HUES48 (cell line): ENCODE results near the gene OR2M3.
"Not testable (repeated sequence)": the region's sequence is repeated elsewhere in the genome, so short reads cannot be mapped to it uniquely, and the experiment has no call there.

Experiments
- H3K27ac ChIP-seq: one replicate; pipeline ENCODE4 v1.7.0; 2013; ENCODE audit warnings: low read depth, low read length, inconsistent platforms
- H3K27me3 ChIP-seq: 2 replicates; pipeline ENCODE4 v1.6.1; 2013; ENCODE audit warnings: mild to moderate bottlenecking, low read length; ENCODE audit not compliant: control insufficient read depth, insufficient read depth
- H3K36me3 ChIP-seq: 2 replicates; pipeline ENCODE4 v1.6.1; 2013; ENCODE audit warnings: low read length; ENCODE audit not compliant: control insufficient read depth, insufficient read depth
- H3K4me1 ChIP-seq: 2 replicates; pipeline ENCODE4 v1.6.1; 2013; ENCODE audit warnings: mild to moderate bottlenecking, low read length; ENCODE audit not compliant: control insufficient read depth, insufficient read depth
- H3K4me3 ChIP-seq: 2 replicates; pipeline ENCODE4 v1.5.1; 2013; ENCODE audit warnings: mild to moderate bottlenecking, low read depth, low read length
- H3K9ac ChIP-seq: 2 replicates; pipeline ENCODE4 v1.6.1; 2013; ENCODE audit warnings: mild to moderate bottlenecking, low read depth, low read length, moderate library complexity
- H3K9me3 ChIP-seq: 2 replicates; pipeline ENCODE4 v1.6.1; 2013; ENCODE audit warnings: low read length; ENCODE audit not compliant: control insufficient read depth, insufficient read depth

Gene OR2M3

DNA sequence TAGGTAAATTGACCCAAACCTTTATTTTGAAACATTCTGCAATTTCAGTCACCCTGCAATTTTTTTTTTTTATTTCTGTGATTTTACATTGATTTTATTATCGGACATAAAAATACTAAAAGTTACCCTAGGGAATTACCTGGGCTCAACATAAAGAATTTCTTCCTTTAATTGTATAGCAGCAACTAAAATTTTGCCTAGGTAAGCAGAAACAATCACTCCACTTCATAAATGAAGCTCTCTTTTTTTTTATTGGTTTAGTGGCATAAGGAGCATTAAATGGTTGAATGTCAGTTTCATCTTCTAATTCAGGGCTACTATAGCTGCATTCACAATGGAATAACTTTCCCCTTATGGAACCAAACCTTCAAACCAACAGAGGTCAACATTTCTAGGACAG lies 18.8 kb downstream of the OR2M3 start:
- peaks cover 70% of the 10 kb centered on the region for H3K9me3 ChIP-seq

DNA sequence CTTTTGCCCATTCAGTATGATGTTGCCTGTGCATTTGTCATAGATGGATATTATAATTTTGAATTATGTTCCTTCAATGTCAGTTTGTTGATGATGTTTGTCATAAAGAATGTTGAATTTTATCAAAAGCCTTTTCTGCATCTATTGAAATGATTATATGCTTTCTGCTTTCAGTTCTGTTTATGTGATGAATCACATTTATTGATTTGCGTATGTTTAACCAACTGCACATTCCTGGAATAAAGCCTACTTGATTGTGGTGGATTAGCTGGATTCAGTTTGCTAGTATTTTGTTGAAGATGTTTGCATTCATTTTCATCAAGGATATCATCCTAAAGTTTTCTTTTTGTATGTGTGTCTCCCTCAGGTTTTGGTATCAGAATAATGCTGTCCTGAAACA lies 28.5 kb downstream of the OR2M3 start:
- Histone ChIP-seq H3K36me3 (no peaks in the 10 kb centered on the region), H3K27me3 (no peaks in the 10 kb centered on the region), H3K4me1 (no peaks in the 10 kb centered on the region), H3K9ac (no peak overlapping the region), H3K9me3 (peaks cover 88% of the 10 kb centered on the region), H3K4me3 (no peak overlapping the region; the same call in 1 of the 2 replicates), H3K27ac (no peak overlapping the region)

More for the DNA sequence above, 18.8 kb downstream of the OR2M3 start:
- Histone ChIP-seq H3K4me3 (no peak overlapping the region), H3K9ac (no peak overlapping the region), H3K27me3 (no peaks in the 10 kb centered on the region), H3K4me1 (no peaks in the 10 kb centered on the region), H3K27ac (no peak overlapping the region), H3K36me3 (no peaks in the 10 kb centered on the region)

DNA sequence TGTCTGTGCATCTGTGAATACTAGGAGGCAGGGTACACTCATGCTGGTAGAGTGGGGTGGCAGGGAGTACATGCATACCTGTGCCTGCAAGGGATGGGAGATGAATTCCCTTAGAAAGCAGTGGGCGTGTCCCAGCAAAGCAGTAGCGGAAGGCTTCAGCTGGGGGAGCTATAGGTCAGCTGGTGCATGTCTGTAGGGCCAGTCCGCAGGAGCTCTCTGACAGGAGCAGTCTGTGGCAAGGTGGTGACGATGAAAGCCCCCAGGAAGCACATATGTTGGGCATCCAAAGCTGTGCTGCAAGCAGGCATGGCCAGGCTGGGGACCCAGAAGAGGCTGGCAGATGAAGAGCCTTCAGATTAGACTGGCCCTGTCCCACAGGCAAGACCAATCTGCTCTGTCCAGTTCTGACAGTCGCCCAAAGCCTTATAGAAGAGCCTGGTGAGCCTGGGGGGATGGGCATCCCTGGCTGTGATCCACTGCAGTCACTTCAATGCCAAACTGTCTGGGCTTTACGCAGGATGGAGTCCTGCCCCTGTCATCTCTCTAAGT lies 32.4 kb downstream of the OR2M3 start:
- Histone ChIP-seq H3K9me3 (peaks cover 97% of the 10 kb centered on the region), H3K4me3 (no peak overlapping the region), H3K36me3 (no peaks in the 10 kb centered on the region), H3K27me3 (no peaks in the 10 kb centered on the region), H3K9ac (no peak overlapping the region), H3K27ac (no peak overlapping the region), H3K4me1 (no peaks in the 10 kb centered on the region)

DNA sequence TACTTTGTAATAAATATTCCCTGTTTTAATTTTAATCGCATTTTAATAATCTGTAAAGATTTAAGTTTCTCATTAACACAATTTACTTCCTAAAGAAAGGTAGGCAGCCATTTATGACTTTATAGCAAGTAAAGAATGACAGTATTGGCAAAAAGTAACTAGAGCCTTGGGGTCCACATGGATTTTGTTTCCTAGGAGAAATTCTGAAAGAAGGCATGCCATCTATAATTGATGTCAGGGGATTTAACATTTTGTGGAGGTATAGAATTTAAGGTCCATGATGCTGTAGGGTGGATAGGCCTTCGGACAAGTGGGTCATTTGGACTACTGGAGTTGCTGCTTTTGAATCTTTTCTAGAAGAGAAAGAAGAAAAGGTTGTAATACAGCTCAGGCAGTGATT lies 34.1 kb downstream of the OR2M3 start, which contains the start of gene OR2M4:
Gene OR2M4 (plus strand): TSS at position 301 of the 400 bp plus-strand sequence. CDS start 7,512 bp downstream, outside the sequence.
- H3K27ac ChIP-seq: no peak within 1 kb of the TSS
- peaks cover 95% of the 10 kb centered on the region for H3K9me3 ChIP-seq
- H3K27me3 ChIP-seq: no peaks in the 10 kb centered on the region
- no peaks in the 10 kb centered on the region for H3K4me1 ChIP-seq
- no peak within 1 kb of the TSS for H3K9ac ChIP-seq
- H3K36me3 ChIP-seq: no peaks in the 10 kb centered on the region
- H3K4me3 ChIP-seq: no peak within 1 kb of the TSS

DNA sequence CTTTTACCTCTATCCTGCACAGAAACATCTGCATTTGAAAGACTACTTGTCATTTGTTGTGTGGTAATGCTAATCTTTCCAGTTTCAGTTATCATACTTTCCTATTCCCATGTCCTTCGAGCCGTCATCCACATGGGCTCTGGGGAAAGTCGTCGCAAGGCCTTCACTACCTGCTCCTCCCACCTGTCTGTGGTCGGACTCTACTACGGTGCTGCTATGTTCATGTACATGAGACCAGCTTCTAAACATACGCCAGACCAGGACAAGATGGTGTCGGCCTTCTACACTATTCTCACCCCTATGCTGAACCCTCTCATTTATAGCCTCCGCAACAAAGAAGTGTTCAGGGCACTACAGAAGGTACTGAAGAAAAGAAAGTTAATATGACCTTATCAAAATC lies 42.4 kb downstream of the OR2M3 start:
- no peaks in the 10 kb centered on the region for H3K36me3 ChIP-seq
- H3K9ac ChIP-seq: no peak overlapping the region
- H3K4me1 ChIP-seq: no peaks in the 10 kb centered on the region
- peaks cover 93% of the 10 kb centered on the region for H3K9me3 ChIP-seq
- no peak overlapping the region for H3K4me3 ChIP-seq
- no peak overlapping the region for H3K27ac ChIP-seq
- no peaks in the 10 kb centered on the region for H3K27me3 ChIP-seq

DNA sequence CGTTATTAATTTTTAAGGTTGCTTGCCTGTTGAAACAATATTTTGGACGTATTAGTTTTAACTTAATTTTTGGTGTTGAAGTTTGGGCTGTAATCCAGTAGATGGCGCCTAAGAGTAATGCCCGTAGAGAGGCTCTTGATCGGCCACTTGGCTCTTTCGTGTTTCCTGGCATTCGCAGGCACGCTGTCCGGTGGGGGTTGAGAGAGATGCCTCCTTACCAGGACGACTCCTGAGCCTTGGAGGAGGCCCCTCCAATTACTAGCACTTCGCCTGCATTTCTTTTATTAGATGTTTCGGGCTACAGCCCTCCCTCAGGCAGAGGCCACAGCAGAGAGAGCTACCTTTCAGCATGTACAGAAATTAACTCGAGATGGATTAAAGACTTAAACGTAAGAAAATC lies 46.1 kb downstream of the OR2M3 start:
- Histone ChIP-seq H3K4me3 (no peak overlapping the region), H3K9me3 (peaks cover 93% of the 10 kb centered on the region), H3K9ac (no peak overlapping the region), H3K27me3 (no peaks in the 10 kb centered on the region), H3K27ac (no peak overlapping the region), H3K4me1 (no peaks in the 10 kb centered on the region), H3K36me3 (no peaks in the 10 kb centered on the region)

DNA sequence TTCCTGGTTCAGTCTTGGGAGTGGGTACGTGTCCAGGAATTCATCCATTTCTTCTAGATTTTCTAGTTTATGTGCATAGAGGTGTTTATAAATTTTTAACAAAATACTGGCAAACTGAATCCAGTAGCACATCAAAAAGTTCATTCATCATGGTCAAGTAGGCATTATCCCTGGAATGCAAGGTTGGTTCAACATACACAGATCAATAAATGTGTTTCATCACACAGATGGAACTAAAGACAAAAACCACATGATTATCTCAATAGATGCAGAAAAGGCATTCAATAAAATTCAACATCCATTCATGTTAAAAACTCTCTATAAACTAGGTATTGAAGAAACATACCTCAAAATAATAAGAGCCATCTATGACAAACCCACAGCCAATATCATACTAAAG lies 62.2 kb downstream of the OR2M3 start:
- H3K4me3 ChIP-seq, H3K4me1 ChIP-seq, H3K27ac ChIP-seq, H3K9ac ChIP-seq, H3K36me3 ChIP-seq, H3K27me3 ChIP-seq: not testable (repeated sequence)
- H3K9me3 ChIP-seq: peaks cover 54% of the 10 kb centered on the region
